ENCODE measurements around the gene PPEF1. TPM values are rescaled to one million over a fixed set of nuclear protein-coding genes. Genes with fewer than 3 reads are reported as not detected.

The PPEF1 gene
- total and polyA plus RNA-seq, 2 of the 13 experiments (the other 11 are each of a cell fraction or from before 2014, with no cell fraction given) = not detected

- no TSS peak for BruUV-seq (replicated peaks)
- FAIRE-seq (no peak), ATAC-seq (no peak), DNase-seq (ENCODE audit: low spot score) (no peak)
- Histone ChIP-seq H3K9me3 (ENCODE audit: low read length) (no peaks in the 10 kb centered on the region), H3K4me1 (ENCODE audit: insufficient read depth, low read length) (no peaks in the 10 kb centered on the region), H3K79me2 (ENCODE audit: insufficient read depth, low read length) (no peaks in the 10 kb centered on the region), H2AFZ (ENCODE audit: low read length) (no peak overlapping the region), H3K9ac (ENCODE audit: insufficient read depth, low read depth, low read length) (no peak overlapping the region), H3K27ac (ENCODE audit: extremely low read length, insufficient read depth, low read length) (no peak overlapping the region), H4K20me1 (ENCODE audit: insufficient read depth, low read length) (no peaks in the 10 kb centered on the region), H3K36me3 (replicated peaks in 1 of 2; ENCODE audit: control insufficient read depth in 1 of 2, insufficient read depth in 2 of 2, low read length in 2 of 2) (no peaks in the 10 kb centered on the region), H3K27me3 (ENCODE audit: control insufficient read depth in 1 of 2, insufficient read depth in 2 of 2, low read length in 2 of 2) (no peaks in the 10 kb centered on the region), H3K4me2 (ENCODE audit: low read depth, low read length) (no peak overlapping the region), H3K4me3 (replicated peaks in 1 of 3; ENCODE audit: insufficient read depth in 1 of 3, low read depth in 2 of 3, low read length in 3 of 3) (no peak overlapping the region)
- CTCF ChIA-PET (ENCODE audit: low intra/inter-chr PET ratio, low total read pairs) = no interaction called here
- TF ChIP-seq ZBTB14 (CRISPR knock-in tag; IDR thresholded peaks at IDR 0.05) = no peak
- TF ChIP-seq TFDP1 (CRISPR knock-in tag; IDR thresholded peaks at IDR 0.05; ENCODE audit: borderline replicate concordance) = no peak
- TF ChIP-seq ZNF563 (CRISPR knock-in tag; IDR thresholded peaks at IDR 0.05) = no peak
- TF ChIP-seq NFYC (CRISPR knock-in tag; IDR thresholded peaks at IDR 0.05) = no peak
- no peak for TF ChIP-seq YY1 (IDR thresholded peaks at IDR 0.05; ENCODE audit: insufficient read depth, insufficient replicate concordance, low read depth, low read length)
- no peak for TF ChIP-seq AKNA (CRISPR knock-in tag; IDR thresholded peaks at IDR 0.05; ENCODE audit: borderline replicate concordance)
- TF ChIP-seq SP5 (CRISPR knock-in tag; IDR thresholded peaks at IDR 0.05; ENCODE audit: borderline replicate concordance, low read depth) = no peak
- TF ChIP-seq SALL1 (CRISPR knock-in tag; IDR thresholded peaks at IDR 0.05) = no peak
- TF ChIP-seq ZNF746 (CRISPR knock-in tag; IDR thresholded peaks at IDR 0.05) = no peak
- intact Hi-C loops (cut with micrococcal nuclease; ENCODE audit: unreplicated experiment) = no loop called here
- WGBS (ENCODE audit: low lambda C conversion rate) = 81% methylated on average over 3 of the region's 3 CpGs
- POLR2A ChIA-PET = no interaction called here
- in situ Hi-C loops (cut with HindIII; ENCODE audit: extremely low pct_ligation_motif_present, low pct_unique_long_range_greater_than_20kb) = no loop called here
These were observed 2.4 kb downstream of the PPEF1 start for GRCh38 chrX:18709833-18710232.

Measured in HepG2 (cell line).